Keratinocyte (primary cell): ENCODE data around the gene ZNF428. TPM values are rescaled to one million over a fixed set of nuclear protein-coding genes. Genes with fewer than 3 reads are reported as not detected.

Source experiments
- DNase-seq: peaks from one replicate; pipeline ENCODE4 v3.0.0-alpha.2; 2011; ENCODE audit warnings: low read depth, missing footprints, low spot score
- FAIRE-seq: peaks from 2 replicates; lab custom pipeline; 2011; peaks lifted over from hg19 to GRCh38; lab: Jason Lieb, UNC
- H2AFZ ChIP-seq: 2 replicates; pipeline ENCODE4 v1.6.0; 2012; ENCODE audit warnings: low read length, control low read depth, inconsistent platforms; ENCODE audit not compliant: control insufficient read depth
- H3K27ac ChIP-seq: 2 replicates; pipeline ENCODE4 v1.5.1; 2011; ENCODE audit warnings: low read length; ENCODE audit not compliant: control insufficient read depth, insufficient read depth
- H3K27me3 ChIP-seq: 3 replicates; pipeline ENCODE4 v1.6.0; 2011; ENCODE audit warnings: low read length; ENCODE audit not compliant: control insufficient read depth, insufficient read depth; ENCODE audit errors: extremely low read depth
- H3K36me3 ChIP-seq, 2 experiments: 2 replicates in 1 of 2; 3 replicates in 1 of 2; pipeline ENCODE4 v1.5.1; 2011; ENCODE audit warnings: low read length in 2 of 2, mild to moderate bottlenecking in 1 of 2; ENCODE audit not compliant: control insufficient read depth in 2 of 2, insufficient read depth in 2 of 2; ENCODE audit errors: extremely low read depth in 1 of 2
- H3K4me1 ChIP-seq: 3 replicates; pipeline ENCODE4 v1.5.1; 2011; ENCODE audit warnings: low read length; ENCODE audit not compliant: control insufficient read depth, insufficient read depth; ENCODE audit errors: extremely low read depth
- H3K4me2 ChIP-seq: 3 replicates; pipeline ENCODE4 v1.6.0; 2011; ENCODE audit warnings: low read depth, low read length; ENCODE audit not compliant: control insufficient read depth, insufficient read depth; ENCODE audit errors: extremely low read depth
- H3K4me3 ChIP-seq, 3 experiments: fragments of 200-600 bp in 1 of 3; sonication (generic) in 1 of 3; 2 replicates in 2 of 3; 3 replicates in 1 of 3; pipeline ENCODE4 v1.5.1; 2011 to 2016; ENCODE audit warnings: low read length in 3 of 3, mild to moderate bottlenecking in 3 of 3, control low read depth in 2 of 3, inconsistent platforms in 1 of 3, low read depth in 1 of 3, mixed read lengths in 1 of 3, mixed run types in 1 of 3, moderate library complexity in 1 of 3; ENCODE audit not compliant: control insufficient read depth in 2 of 3, insufficient read depth in 2 of 3; ENCODE audit errors: extremely low read depth in 1 of 3
- H3K79me2 ChIP-seq: 2 replicates; pipeline ENCODE4 v1.6.0; 2012; ENCODE audit warnings: low read length; ENCODE audit not compliant: control insufficient read depth, insufficient read depth
- H3K9ac ChIP-seq: 3 replicates; pipeline ENCODE4 v1.6.0; 2011; ENCODE audit warnings: low read length; ENCODE audit not compliant: control insufficient read depth, insufficient read depth; ENCODE audit errors: extremely low read depth
- H3K9me1 ChIP-seq: 3 replicates; pipeline ENCODE4 v1.6.0; 2011; ENCODE audit warnings: low read length; ENCODE audit not compliant: control insufficient read depth, insufficient read depth; ENCODE audit errors: extremely low read depth
- H3K9me3 ChIP-seq: 2 replicates; pipeline ENCODE4 v1.5.1; 2012; ENCODE audit warnings: low read depth, low read length; ENCODE audit not compliant: control insufficient read depth
- H4K20me1 ChIP-seq: 3 replicates; pipeline ENCODE4 v1.6.0; 2011; ENCODE audit warnings: low read length; ENCODE audit not compliant: control insufficient read depth, insufficient read depth; ENCODE audit errors: extremely low read depth
- CTCF ChIP-seq, 3 experiments: IDR thresholded peaks in 1 of 3; conservative IDR thresholded peaks in 1 of 3; optimal IDR thresholded peaks in 1 of 3; 2 replicates in 2 of 3; 3 replicates in 1 of 3; pipeline versions ENCODE3 to v1.5.1; 2011; ENCODE audit warnings: low read length in 3 of 3, mild to moderate bottlenecking in 3 of 3, moderate library complexity in 2 of 3, control low read depth in 1 of 3, inconsistent platforms in 1 of 3; ENCODE audit not compliant: insufficient read depth in 2 of 3; ENCODE audit errors: extremely low read depth in 1 of 3
- EZH2 ChIP-seq: IDR thresholded peaks from one replicate; pipeline ENCODE4 v1.6.1; 2012; ENCODE audit warnings: inconsistent platforms, mild to moderate bottlenecking, low read length, moderate library complexity
- dilution Hi-C: fragments of 300-500 bp; cut with MboI; formaldehyde crosslinking; loops from one replicate; pipeline ENCODE4 v1.7.0; 2020; ENCODE audit warnings: low sequenced_read_pairs; ENCODE audit not compliant: extremely low pct_ligation_motif_present
- polyA plus RNA-seq, 5 experiments: library from polyadenylated mRNA; depleted of rRNA in 3 of 5; stranded (reverse) in 3 of 5; stranded (forward) in 1 of 5; unstranded in 1 of 5; fragments of >200 nt; gene quantifications; 1 replicate in 1 of 5; 2 replicates in 3 of 5; 3 replicates in 1 of 5; pipeline versions ENCODE4 v1.2.1 to v1.2.3, GENCODE V29; 2011 to 2012; ENCODE audit warnings: missing spikeins in 2 of 5, low read depth in 1 of 5, low replicate concordance in 1 of 5

Gene ZNF428
- polyA plus RNA-seq, 1 donor (not counting 4 experiments of a cell fraction or from before 2014, with no cell fraction given) = 13.9 TPM

- no peak overlapping the region for H3K9ac ChIP-seq
- no peak for DNase-seq
- H3K27ac ChIP-seq = no peak overlapping the region
- no peaks in the 10 kb centered on the region for H4K20me1 ChIP-seq
- no peak overlapping the region for H3K4me2 ChIP-seq
- no peaks in the 10 kb centered on the region for H3K27me3 ChIP-seq
- peaks cover 3 to 10% of the 10 kb centered on the region in 2 experiments for H3K36me3 ChIP-seq
- FAIRE-seq = no peak
- no peaks in the 10 kb centered on the region for H3K79me2 ChIP-seq
- dilution Hi-C loops = no loop called here
- H3K9me3 ChIP-seq = no peaks in the 10 kb centered on the region
- peaks cover 19% of the 10 kb centered on the region for H3K4me1 ChIP-seq
- H3K9me1 ChIP-seq = no peaks in the 10 kb centered on the region
- H2AFZ ChIP-seq = no peak overlapping the region
- H3K4me3 ChIP-seq = no peak overlapping the region
- TF ChIP-seq EZH2 (no peak), CTCF (optimal IDR thresholded peaks at IDR 0.05 in 1 of 3, IDR thresholded peaks at IDR 0.05 in 1 of 3, conservative IDR thresholded peaks at IDR 0.05 in 1 of 3; ENCODE audit: extremely low read depth in 1 of 3, insufficient read depth in 2 of 3, low read length in 3 of 3) (no peak)
Observed at GRCh38 chr19:43609872-43610271, 9.6 kb downstream of the ZNF428 start.

GRCh38 chr19:43607238-43608205 is 11.9 kb downstream of the ZNF428 start:
- no peaks in the 10 kb centered on the region for H3K9me3 ChIP-seq
- TF ChIP-seq CTCF (optimal IDR thresholded peaks at IDR 0.05 in 1 of 3, IDR thresholded peaks at IDR 0.05 in 1 of 3, conservative IDR thresholded peaks at IDR 0.05 in 1 of 3; ENCODE audit: extremely low read depth in 1 of 3, insufficient read depth in 2 of 3, low read length in 3 of 3) (no peak), EZH2 (no peak)
- H3K9me1 ChIP-seq = no peaks in the 10 kb centered on the region
- peak; percentile 17 for FAIRE-seq
- H3K4me1 ChIP-seq = peaks cover 19% of the 10 kb centered on the region
- no peak for DNase-seq
- peak overlapping the region; percentile 77 for H3K27ac ChIP-seq
- H3K4me2 ChIP-seq = peak overlapping the region; percentile 45
- no peak overlapping the region for H3K4me3 ChIP-seq
- H3K9ac ChIP-seq = peak overlapping the region; percentile 10
- no peaks in the 10 kb centered on the region for H3K79me2 ChIP-seq
- peak overlapping the region; percentile 32 for H2AFZ ChIP-seq
- no peaks in the 10 kb centered on the region for H4K20me1 ChIP-seq
- H3K36me3 ChIP-seq = peaks cover 3 to 4% of the 10 kb centered on the region in 2 experiments
- H3K27me3 ChIP-seq = no peaks in the 10 kb centered on the region
- dilution Hi-C loops = no loop called here
